CD4-positive, alpha-beta T cell (primary cell): ENCODE results near the gene MS4A5. TPM values are rescaled to one million over a fixed set of nuclear protein-coding genes. Genes with fewer than 3 reads are reported as not detected.

Experiments
- ATAC-seq: fragments of 200-7000 bp; cut with Tn5 transposase; one replicate; pipeline ENCODE4 v1.10.0; 2022; ENCODE audit warnings: mild to moderate bottlenecking; ENCODE audit not compliant: poor library complexity
- CTCF ChIA-PET: fragments of 350-600 bp; sonication (Branson Sonifier 250); formaldehyde crosslinking; loops from one replicate; lab custom pipeline; 2021; ENCODE audit warnings: antibody characterized with exemption, inconsistent platforms; lab: Charles Lee
- POLR2A ChIA-PET: fragments of 350-600 bp; sonication (Branson Sonifier 250); formaldehyde crosslinking; loops from one replicate; lab custom pipeline; 2021; ENCODE audit warnings: antibody characterized with exemption, inconsistent platforms; lab: Charles Lee
- DNase-seq, 14 experiments: peaks; one replicate each; pipeline ENCODE4 v3.0.0-alpha.2; 2013 to 2020; ENCODE audit warnings: mixed read lengths in 2 of 14
- H3K27ac ChIP-seq, 2 donors: one replicate each; pipeline versions ENCODE4 v1.5.1 to v1.7.0; 2013; ENCODE audit warnings: low read length in 2 of 2, low read depth in 1 of 2, mild to moderate bottlenecking in 1 of 2
- H3K27me3 ChIP-seq, 2 experiments: 1 replicate in 1 of 2; 2 replicates in 1 of 2; pipeline versions ENCODE4 v1.6.1 to v1.7.0; 2013; ENCODE audit warnings: low read length in 2 of 2, control low read depth in 1 of 2, mild to moderate bottlenecking in 1 of 2, moderate library complexity in 1 of 2; ENCODE audit not compliant: insufficient read depth in 2 of 2, control insufficient read depth in 1 of 2
- H3K36me3 ChIP-seq: one replicate; pipeline ENCODE4 v1.6.1; 2013; ENCODE audit warnings: low read length, control low read depth; ENCODE audit not compliant: insufficient read depth
- H3K4me1 ChIP-seq: one replicate; pipeline ENCODE4 v1.6.1; 2013; ENCODE audit warnings: low read length, control low read depth; ENCODE audit not compliant: insufficient read depth
- H3K4me3 ChIP-seq: one replicate; pipeline ENCODE4 v1.5.1; 2013; ENCODE audit warnings: mild to moderate bottlenecking, low read length, moderate library complexity
- H3K9me3 ChIP-seq, 2 experiments: 1 replicate in 1 of 2; 2 replicates in 1 of 2; pipeline versions ENCODE4 v1.6.1 to v1.7.0; 2013; ENCODE audit warnings: low read length in 2 of 2, mild to moderate bottlenecking in 2 of 2, control low read depth in 1 of 2, moderate library complexity in 1 of 2; ENCODE audit not compliant: control insufficient read depth in 1 of 2, insufficient read depth in 1 of 2
- H3K27ac Mint-ChIP-seq: one replicate; pipeline ENCODE4 v1.8.0; 2020; ENCODE audit warnings: mixed read lengths
- H3K27me3 Mint-ChIP-seq: one replicate; pipeline ENCODE4 v1.8.0; 2021; ENCODE audit warnings: mixed read lengths
- H3K36me3 Mint-ChIP-seq: one replicate; pipeline ENCODE4 v1.8.0; 2021; ENCODE audit warnings: low read depth, mixed read lengths
- H3K4me1 Mint-ChIP-seq: one replicate; pipeline ENCODE4 v1.8.0; 2021; ENCODE audit warnings: low read depth, mixed read lengths
- H3K4me3 Mint-ChIP-seq: one replicate; pipeline ENCODE4 v1.8.0; 2020; ENCODE audit warnings: mild to moderate bottlenecking, mixed read lengths
- H3K9me3 Mint-ChIP-seq: one replicate; pipeline ENCODE4 v1.8.0; 2020; ENCODE audit warnings: mixed read lengths
- intact Hi-C, 2 experiments: fragments of 100-400 bp; cut with DNase I in 1 of 2; cut with micrococcal nuclease in 1 of 2; formaldehyde crosslinking; loops; one replicate each; pipeline versions ENCODE4 v1.15.1 to v1.9.0; 2023 to 2025; cut with DNase I, micrococcal nuclease
- polyA plus RNA-seq, 2 donors: library from polyadenylated mRNA; unstranded; fragments of 120-200 nt; gene quantifications; one replicate each; pipeline ENCODE4 v1.2.1, GENCODE V29; 2013
- total RNA-seq, 174 experiments: library from RNA in 2 of 174; stranded (reverse) in 2 of 174; gene quantifications; one replicate each; pipeline ENCODE4 v1.2.3 and lab custom pipeline; 2021 to 2026
- TF ChIP-seq, protein P1 (sequence below): fragments of 200-600 bp; IDR thresholded peaks from one replicate; pipeline ENCODE4 v1.8.0; 2022; ENCODE audit warnings: antibody characterized with exemption, mild to moderate bottlenecking

Gene MS4A5, protein sequence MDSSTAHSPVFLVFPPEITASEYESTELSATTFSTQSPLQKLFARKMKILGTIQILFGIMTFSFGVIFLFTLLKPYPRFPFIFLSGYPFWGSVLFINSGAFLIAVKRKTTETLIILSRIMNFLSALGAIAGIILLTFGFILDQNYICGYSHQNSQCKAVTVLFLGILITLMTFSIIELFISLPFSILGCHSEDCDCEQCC
- total RNA-seq (not detected), total RNA-seq (lab: John Stamatoyannopoulos, UW) (0 to 0.08 (median 0) reads per million in 172 experiments)
- not detected for polyA plus RNA-seq (2013, experiment 1 of 2)
- not detected for polyA plus RNA-seq (2013, experiment 2 of 2)

DNA sequence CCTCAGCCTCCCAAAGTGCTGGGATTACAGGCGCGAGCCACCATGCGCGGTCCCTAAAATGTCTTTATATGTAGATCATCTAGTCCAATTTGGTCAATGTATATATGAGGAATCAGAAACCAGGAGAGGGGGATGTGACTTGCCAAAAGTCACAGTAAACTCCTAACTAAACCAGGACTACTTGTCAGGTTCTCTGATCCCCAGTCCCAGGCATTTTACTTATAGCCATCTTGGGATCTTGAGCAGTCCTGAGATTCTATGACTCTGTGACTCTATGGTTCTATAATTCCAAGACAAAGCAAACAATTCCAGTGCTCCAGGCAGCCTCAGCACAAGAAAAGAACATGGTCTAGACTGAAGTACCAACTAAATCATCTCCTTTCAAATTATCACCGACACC lies at the start of gene MS4A5:
MS4A5 (plus strand) TSS at position 301 of the 400 bp plus-strand sequence. CDS start 103 bp downstream, outside the sequence.
- Mint-ChIP-seq H3K27me3 (peaks cover 35% of the 10 kb centered on the region), H3K4me1 (no peaks in the 10 kb centered on the region), H3K36me3 (no peaks in the 10 kb centered on the region), H3K4me3 (no peak within 1 kb of the TSS), H3K9me3 (no peaks in the 10 kb centered on the region), H3K27ac (no peak within 1 kb of the TSS)
- H3K27me3 ChIP-seq: peaks cover 0 to 9% of the 10 kb centered on the region in 2 experiments
- intact Hi-C loops: no loop called here
- H3K27ac ChIP-seq: no peak within 1 kb of the TSS
- H3K4me3 ChIP-seq: no peak within 1 kb of the TSS
- H3K4me1 ChIP-seq: no peaks in the 10 kb centered on the region
- ChIA-PET POLR2A (no interaction called here), CTCF (no interaction called here)
- no peak for DNase-seq
- H3K36me3 ChIP-seq: no peaks in the 10 kb centered on the region
- TF ChIP-seq, protein P1, sequence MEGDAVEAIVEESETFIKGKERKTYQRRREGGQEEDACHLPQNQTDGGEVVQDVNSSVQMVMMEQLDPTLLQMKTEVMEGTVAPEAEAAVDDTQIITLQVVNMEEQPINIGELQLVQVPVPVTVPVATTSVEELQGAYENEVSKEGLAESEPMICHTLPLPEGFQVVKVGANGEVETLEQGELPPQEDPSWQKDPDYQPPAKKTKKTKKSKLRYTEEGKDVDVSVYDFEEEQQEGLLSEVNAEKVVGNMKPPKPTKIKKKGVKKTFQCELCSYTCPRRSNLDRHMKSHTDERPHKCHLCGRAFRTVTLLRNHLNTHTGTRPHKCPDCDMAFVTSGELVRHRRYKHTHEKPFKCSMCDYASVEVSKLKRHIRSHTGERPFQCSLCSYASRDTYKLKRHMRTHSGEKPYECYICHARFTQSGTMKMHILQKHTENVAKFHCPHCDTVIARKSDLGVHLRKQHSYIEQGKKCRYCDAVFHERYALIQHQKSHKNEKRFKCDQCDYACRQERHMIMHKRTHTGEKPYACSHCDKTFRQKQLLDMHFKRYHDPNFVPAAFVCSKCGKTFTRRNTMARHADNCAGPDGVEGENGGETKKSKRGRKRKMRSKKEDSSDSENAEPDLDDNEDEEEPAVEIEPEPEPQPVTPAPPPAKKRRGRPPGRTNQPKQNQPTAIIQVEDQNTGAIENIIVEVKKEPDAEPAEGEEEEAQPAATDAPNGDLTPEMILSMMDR: no peak
- H3K9me3 ChIP-seq: no peaks in the 10 kb centered on the region
- ATAC-seq: no peak

DNA sequence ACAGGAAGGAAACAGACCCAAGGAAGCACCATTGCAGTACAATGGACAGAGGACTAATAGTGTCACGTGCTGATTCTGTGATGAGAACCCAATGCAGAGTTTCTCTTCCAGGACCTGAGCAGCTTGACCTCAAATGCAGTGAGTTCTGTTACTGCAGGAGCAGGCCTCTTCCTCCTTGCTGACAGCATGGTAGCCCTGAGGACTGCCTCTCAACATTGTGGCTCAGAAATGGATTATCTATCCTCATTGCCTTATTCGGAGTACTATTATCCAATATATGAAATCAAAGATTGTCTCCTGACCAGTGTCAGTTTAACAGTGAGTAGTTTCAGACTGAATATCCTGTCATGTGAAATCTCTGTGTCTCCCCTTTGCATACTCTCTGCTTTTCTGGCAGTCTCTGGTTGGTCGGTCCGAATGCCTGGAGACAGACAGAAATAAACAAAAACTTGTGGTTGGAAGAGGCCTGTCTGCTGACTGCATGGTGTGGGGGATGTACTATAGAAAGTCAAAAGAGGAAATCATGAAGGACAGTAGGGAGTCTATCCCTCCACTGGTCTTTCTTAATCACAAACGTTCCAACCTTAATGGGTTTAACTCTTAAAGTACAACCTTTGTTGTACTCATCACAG lies 40.0 kb upstream of the MS4A5 start:
- no peak for ATAC-seq
- TF ChIP-seq, protein P1: no peak
- no peak overlapping the region for H3K4me3 ChIP-seq
- no peaks in the 10 kb centered on the region for H3K36me3 ChIP-seq
- H3K27ac Mint-ChIP-seq: no peak overlapping the region
- H3K27me3 ChIP-seq: peaks cover 0 to 4% of the 10 kb centered on the region in 2 experiments
- H3K9me3 ChIP-seq: no peaks in the 10 kb centered on the region
- no peaks in the 10 kb centered on the region for H3K9me3 Mint-ChIP-seq
- DNase-seq: peak in 3 of 14 experiments; percentile 18 to 44 (median 30)
- H3K27me3 Mint-ChIP-seq: no peaks in the 10 kb centered on the region
- H3K4me3 Mint-ChIP-seq: no peak overlapping the region
- ChIA-PET CTCF (no interaction called here), POLR2A (no interaction called here)
- no peaks in the 10 kb centered on the region for H3K36me3 Mint-ChIP-seq
- intact Hi-C loops: no loop called here
- no peak overlapping the region for H3K27ac ChIP-seq
- no peaks in the 10 kb centered on the region for H3K4me1 Mint-ChIP-seq
- no peaks in the 10 kb centered on the region for H3K4me1 ChIP-seq

DNA sequence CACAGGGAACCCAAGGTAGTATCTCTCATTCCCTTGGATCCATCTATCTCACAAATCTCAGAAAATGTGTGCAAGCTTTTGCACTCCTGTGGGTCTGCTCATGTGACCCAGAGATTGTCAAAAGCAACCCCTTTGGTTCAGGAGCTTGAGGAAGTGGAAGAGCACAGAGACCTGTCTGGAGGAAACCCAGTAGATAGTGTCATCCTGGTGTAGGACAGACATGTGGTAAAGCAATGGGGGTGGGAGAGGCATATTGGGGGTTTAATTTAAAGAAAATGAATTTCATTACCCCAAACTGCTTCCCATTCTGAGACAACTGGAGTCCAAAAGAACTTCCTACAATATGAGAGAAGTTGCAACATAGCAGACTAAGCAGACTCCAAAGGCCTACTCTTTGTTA lies 39.0 kb upstream of the MS4A5 start:
- Mint-ChIP-seq H3K4me1 (no peaks in the 10 kb centered on the region), H3K27ac (no peak overlapping the region), H3K4me3 (no peak overlapping the region), H3K9me3 (no peaks in the 10 kb centered on the region), H3K27me3 (no peaks in the 10 kb centered on the region), H3K36me3 (no peaks in the 10 kb centered on the region)
- DNase-seq: no peak
- Histone ChIP-seq H3K4me1 (no peaks in the 10 kb centered on the region), H3K36me3 (no peaks in the 10 kb centered on the region), H3K27ac (no peak overlapping the region), H3K9me3 (no peaks in the 10 kb centered on the region), H3K27me3 (peaks cover 0 to 4% of the 10 kb centered on the region in 2 experiments), H3K4me3 (no peak overlapping the region)
- ChIA-PET CTCF (no interaction called here), POLR2A (no interaction called here)
- TF ChIP-seq, protein P1: no peak
- ATAC-seq: no peak
- intact Hi-C loops: no loop called here
